ENCODE data around the gene SLC17A8.

DNA sequence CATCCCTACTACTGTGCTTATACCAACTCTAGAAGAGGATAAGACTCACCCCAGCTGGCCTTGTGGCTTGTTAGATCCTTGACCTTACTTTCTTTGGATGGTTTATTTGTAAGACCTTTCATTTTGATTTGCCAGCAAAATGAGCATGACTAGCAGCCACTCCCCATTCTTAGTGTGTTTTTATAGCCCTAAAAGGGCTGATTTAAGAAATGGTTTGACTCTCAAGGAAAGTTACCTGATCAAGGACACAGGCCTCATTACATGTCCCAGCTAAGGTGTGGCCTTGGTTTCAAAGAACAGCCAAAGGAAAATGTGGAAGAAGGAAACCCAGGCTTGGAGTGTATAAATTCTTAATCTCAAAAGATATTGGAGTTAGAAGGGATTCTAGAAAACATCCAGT, 41.4 kb downstream of the SLC17A8 start:
- TF ChIP-seq ZNF768 (tag by site-specific recombination; IDR thresholded peaks at IDR 0.05) (no peak), BCL11B (tag by site-specific recombination; IDR thresholded peaks at IDR 0.05; ENCODE audit: low read depth) (no peak), ZNF184 (tag by site-specific recombination; IDR thresholded peaks at IDR 0.05) (no peak), ZNF791 (tag by site-specific recombination; IDR thresholded peaks at IDR 0.05) (no peak), ZNF274 (IDR thresholded peaks at IDR 0.05; ENCODE audit: low read length) (no peak), ZNF274 (tag by site-specific recombination; IDR thresholded peaks at IDR 0.05; ENCODE audit: borderline replicate concordance) (no peak), ZBTB11 (tag by site-specific recombination; conservative IDR thresholded peaks at IDR 0.05; ENCODE audit: low read depth) (no peak), ZNF664 (tag by site-specific recombination; IDR thresholded peaks at IDR 0.05) (no peak), ZNF148 (tag by site-specific recombination; IDR thresholded peaks at IDR 0.05; ENCODE audit: borderline replicate concordance) (no peak), ZNF221 (tag by site-specific recombination; IDR thresholded peaks at IDR 0.05; ENCODE audit: borderline replicate concordance) (no peak), ZNF416 (tag by site-specific recombination; IDR thresholded peaks at IDR 0.05) (no peak), ZNF629 (tag by site-specific recombination; IDR thresholded peaks at IDR 0.05) (no peak), ZNF114 (tag by site-specific recombination; IDR thresholded peaks at IDR 0.05) (no peak)
- TF ChIP-seq, protein P1, sequence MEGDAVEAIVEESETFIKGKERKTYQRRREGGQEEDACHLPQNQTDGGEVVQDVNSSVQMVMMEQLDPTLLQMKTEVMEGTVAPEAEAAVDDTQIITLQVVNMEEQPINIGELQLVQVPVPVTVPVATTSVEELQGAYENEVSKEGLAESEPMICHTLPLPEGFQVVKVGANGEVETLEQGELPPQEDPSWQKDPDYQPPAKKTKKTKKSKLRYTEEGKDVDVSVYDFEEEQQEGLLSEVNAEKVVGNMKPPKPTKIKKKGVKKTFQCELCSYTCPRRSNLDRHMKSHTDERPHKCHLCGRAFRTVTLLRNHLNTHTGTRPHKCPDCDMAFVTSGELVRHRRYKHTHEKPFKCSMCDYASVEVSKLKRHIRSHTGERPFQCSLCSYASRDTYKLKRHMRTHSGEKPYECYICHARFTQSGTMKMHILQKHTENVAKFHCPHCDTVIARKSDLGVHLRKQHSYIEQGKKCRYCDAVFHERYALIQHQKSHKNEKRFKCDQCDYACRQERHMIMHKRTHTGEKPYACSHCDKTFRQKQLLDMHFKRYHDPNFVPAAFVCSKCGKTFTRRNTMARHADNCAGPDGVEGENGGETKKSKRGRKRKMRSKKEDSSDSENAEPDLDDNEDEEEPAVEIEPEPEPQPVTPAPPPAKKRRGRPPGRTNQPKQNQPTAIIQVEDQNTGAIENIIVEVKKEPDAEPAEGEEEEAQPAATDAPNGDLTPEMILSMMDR (tag by site-specific recombination; IDR thresholded peaks at IDR 0.05) = no peak
